GM12801 (cell line): Measurements from ENCODE around the gene SP110.

Experiments used
- TF ChIP-seq, protein P1 (sequence below): IDR thresholded peaks from one replicate; pipeline ENCODE4 v1.5.1; 2011; ENCODE audit warnings: control low read depth; ENCODE audit not compliant: insufficient read length; ENCODE audit errors: extremely low read depth

SP110 gene

DNA sequence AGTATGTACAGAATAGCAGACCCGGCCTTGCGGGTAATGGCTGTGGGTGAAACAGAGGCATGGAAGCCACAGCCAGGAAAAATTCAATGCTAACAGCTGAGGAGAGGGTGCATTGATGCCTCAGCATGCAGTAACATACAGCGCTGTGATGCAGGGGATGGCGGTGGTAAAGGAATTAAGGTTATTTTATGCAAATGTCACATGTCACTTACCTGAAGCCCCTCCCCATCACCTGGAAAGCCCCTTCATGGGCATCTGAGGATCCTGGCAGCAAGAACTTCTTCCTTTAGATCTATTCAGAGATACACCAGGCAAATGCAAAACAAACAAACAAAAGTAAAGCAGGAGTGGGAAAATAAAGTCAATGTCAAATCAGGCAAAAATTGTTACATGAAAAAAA, 1.7 kb upstream of the SP110 start:
- TF ChIP-seq, protein P1, sequence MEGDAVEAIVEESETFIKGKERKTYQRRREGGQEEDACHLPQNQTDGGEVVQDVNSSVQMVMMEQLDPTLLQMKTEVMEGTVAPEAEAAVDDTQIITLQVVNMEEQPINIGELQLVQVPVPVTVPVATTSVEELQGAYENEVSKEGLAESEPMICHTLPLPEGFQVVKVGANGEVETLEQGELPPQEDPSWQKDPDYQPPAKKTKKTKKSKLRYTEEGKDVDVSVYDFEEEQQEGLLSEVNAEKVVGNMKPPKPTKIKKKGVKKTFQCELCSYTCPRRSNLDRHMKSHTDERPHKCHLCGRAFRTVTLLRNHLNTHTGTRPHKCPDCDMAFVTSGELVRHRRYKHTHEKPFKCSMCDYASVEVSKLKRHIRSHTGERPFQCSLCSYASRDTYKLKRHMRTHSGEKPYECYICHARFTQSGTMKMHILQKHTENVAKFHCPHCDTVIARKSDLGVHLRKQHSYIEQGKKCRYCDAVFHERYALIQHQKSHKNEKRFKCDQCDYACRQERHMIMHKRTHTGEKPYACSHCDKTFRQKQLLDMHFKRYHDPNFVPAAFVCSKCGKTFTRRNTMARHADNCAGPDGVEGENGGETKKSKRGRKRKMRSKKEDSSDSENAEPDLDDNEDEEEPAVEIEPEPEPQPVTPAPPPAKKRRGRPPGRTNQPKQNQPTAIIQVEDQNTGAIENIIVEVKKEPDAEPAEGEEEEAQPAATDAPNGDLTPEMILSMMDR: no peak

DNA sequence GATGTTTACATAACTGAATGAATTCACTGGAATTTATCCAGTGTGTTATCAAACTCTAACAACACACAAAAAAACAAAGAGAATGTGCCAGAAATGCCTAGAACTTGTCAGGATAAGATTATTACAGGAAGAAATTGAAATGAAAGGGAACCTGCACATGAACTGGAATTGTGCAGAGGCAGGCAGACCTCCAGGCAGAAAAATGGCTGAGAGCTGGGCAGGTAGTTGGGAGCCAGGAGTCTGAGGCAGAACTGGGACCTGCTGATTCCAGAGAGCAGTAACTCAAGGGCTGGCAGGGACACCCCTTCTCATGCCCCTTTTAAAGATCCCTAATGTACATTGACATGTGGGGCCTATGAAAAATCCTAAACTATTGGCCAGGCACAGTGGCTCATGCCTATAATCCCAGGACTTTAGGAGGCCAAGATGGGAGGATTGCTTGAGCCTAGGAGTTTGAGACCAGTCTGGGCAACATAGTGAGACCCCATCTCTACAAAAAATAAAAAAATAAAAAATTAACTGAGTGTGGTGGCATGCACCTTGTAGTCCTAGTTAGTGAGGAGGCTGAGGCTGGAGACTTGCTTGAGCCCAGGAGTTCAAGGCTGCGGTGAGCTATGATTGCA, 674 bp upstream of the SP110 start:
- TF ChIP-seq, protein P1: no peak

DNA sequence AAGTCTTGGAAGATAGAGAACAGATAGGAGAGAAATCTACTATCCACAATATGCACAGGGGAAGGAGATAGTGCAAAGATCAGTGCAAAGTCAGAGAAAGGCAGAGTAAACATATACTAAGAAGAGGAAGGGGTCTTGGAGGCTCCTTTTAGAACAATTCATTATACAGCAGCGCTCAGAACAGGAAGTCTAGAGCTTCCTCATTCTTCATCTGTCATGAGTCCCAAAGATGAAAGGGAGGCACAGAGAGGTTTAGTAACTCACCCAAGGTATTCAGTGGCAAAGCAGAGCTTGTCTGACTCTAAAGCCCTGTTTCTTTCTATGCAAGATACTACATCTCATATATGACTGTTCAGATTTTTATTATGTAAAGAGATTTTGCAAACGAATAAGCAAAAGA, 1.4 kb downstream of the SP110 start:
- TF ChIP-seq, protein P1: no peak

DNA sequence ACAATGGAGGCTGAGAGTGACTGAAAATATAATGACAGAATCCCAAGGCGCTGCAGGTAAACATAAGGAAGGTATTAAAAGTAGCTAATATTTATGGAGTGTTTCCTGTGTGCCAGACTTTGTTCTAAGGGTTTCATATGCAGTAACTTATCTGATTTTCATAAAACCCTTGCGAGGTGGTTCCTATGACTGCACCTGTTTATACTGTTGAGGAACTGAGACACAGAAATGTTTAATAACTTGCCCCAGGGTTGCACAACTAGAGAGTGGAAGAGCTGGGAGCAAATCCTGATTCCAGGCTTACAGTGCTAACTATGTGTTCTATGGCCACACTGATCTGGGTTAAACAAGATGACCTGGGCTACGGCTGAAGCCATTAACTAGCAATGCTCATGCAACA, 2.4 kb downstream of the SP110 start:
- TF ChIP-seq, protein P1: no peak

DNA sequence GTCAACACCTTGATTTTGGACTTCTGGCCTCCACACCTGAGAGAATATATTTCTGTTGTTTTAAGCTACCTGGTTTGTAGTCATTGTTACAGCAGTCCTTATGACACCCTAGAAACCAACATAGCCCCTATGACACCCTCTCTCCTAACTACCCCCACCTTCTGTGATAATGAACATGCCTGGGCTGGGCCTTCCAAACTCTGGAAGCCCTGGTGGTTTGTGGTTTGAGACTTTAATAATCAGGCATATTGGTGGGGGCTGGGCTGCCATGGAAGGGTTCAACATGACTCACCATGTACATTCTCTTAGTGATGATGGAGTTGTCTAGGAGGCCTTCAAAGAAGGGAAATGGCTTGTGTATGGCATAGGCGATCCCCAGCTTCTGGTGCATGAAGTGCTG, 3.3 kb downstream of the SP110 start:
- TF ChIP-seq, protein P1: no peak

DNA sequence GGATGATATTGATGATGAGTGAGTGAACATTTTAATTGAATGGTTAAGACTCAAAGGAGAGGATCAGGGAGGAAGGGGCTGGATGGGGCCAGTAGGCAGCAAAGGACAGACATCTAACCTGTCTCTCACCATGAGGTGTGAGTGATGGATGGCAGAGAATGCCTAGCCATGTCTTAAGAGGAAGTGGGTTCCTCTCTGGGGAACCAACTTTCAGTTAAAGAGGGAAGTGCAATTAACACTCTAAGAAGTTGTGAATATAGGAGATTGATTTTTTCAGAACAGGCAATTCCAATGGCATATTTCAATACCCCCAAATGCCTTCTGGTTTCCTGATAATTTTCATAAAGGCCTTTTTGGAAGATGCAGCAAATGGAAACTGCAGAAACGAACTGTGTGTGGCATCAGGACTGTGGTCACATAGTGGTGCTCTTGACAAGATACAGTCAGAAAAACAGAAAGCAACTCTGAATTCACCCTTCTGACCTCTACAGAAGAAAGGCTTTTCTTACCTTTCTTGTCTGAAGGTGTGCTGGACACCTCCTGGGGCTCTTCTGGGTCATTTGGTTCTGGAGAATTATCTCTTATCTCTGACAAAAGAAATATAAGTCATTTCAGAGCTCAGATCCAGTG, 10.2 kb downstream of the SP110 start:
- TF ChIP-seq, protein P1: no peak

DNA sequence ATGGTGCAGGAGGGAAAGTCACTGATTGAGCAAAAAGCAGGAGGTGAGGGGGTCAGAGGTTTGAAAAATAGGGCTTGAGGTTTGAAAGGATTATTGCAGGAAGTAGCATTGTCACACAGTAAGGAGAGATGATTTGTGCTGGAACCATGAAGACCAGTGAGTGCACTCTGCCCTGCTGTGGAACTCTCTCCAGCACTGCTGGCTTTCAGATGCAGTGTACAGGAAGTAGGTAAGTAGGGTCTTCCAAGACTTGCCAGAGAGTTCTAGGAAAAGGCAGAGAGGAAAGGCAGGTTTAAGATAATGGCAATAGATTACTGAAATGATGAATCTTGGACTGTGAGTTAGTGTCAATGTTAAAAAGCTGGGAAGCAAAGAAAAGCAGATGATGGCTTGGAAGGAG, 11.2 kb downstream of the SP110 start:
- TF ChIP-seq, protein P1: no peak

DNA sequence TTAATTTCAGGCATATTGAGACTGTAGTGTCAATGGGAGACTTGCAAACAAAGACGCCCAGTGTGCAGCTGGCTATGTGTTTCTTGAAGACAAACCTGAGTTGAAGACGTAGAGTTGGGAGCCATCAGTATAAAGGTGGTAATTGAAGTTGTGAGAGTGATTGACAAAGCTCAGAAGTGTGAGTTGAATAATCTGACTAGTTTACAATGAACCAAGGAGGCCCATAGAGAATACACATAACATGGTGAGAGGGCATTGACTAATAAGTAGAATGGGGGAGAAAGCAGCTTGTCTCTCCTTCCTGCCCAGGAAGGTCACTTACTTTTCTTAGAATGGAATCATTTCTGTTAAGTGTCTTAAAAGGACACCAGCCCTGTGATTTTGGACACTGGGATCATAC, 14.1 kb downstream of the SP110 start:
- TF ChIP-seq, protein P1: no peak
